22Rv1 (cell line): ENCODE data around the gene WWC1.

ENCODE experiments used
- CTCF ChIP-seq: fragments of 450-650 bp; IDR thresholded peaks from 2 replicates; pipeline ENCODE4 v1.5.1; 2017; ENCODE audit warnings: mild to moderate bottlenecking
- ZFX ChIP-seq: fragments of 450-650 bp; IDR thresholded peaks from 2 replicates; pipeline ENCODE4 v1.6.1; 2017; ENCODE audit warnings: antibody characterized with exemption, borderline replicate concordance

- no peak for TF ChIP-seq CTCF
- TF ChIP-seq ZFX, result no peak
These were observed 124.0 kb downstream of the WWC1 start for GRCh38 chr5:168415401-168415800.
